ENCODE measurements around the gene RPL10A.

DNA sequence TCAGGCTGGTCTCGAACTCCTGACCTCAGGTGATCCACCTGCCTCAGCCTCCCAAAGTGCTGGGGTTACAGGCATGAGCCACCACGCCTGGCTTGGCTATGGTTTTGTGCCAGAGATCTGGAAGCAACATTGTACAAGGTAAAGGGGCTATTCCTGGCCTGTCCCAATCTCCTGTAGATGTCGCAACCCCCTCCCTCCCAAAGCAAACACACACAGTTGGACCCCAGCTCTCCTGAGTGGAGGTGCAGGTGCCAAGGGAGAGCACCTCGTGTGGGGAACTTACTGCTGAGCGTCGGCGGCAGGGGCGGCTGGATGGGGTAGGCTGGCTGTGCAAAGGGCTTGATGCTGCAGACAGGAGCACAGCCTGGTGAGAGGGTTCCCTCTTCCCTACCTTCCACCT is 8.8 kb downstream of the RPL10A start:
- TF ChIP-seq POLR2A (IDR thresholded peaks at IDR 0.05) = no peak
- TF ChIP-seq, protein P1, sequence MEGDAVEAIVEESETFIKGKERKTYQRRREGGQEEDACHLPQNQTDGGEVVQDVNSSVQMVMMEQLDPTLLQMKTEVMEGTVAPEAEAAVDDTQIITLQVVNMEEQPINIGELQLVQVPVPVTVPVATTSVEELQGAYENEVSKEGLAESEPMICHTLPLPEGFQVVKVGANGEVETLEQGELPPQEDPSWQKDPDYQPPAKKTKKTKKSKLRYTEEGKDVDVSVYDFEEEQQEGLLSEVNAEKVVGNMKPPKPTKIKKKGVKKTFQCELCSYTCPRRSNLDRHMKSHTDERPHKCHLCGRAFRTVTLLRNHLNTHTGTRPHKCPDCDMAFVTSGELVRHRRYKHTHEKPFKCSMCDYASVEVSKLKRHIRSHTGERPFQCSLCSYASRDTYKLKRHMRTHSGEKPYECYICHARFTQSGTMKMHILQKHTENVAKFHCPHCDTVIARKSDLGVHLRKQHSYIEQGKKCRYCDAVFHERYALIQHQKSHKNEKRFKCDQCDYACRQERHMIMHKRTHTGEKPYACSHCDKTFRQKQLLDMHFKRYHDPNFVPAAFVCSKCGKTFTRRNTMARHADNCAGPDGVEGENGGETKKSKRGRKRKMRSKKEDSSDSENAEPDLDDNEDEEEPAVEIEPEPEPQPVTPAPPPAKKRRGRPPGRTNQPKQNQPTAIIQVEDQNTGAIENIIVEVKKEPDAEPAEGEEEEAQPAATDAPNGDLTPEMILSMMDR (IDR thresholded peaks at IDR 0.05) = no peak
